ENCODE data around the gene PCGF1. TPM values are rescaled to one million over a fixed set of nuclear protein-coding genes. Genes with fewer than 3 reads are reported as not detected.
A peak's percentile ranks its signal among the peaks of the same experiment; 100 is the strongest.

The PCGF1 gene
- total RNA-seq, 1 experiment from 2014 or later = 28.1 TPM

- H3K27me3 ChIP-seq (ENCODE audit: insufficient read depth, low read length) = peaks cover 72% of the 10 kb centered on the region
- no peaks in the 10 kb centered on the region for H3K79me1 ChIP-seq (ENCODE audit: insufficient read depth, low read depth, low read length, poor library complexity, severe bottlenecking)
- H3K56ac ChIP-seq (ENCODE audit: insufficient read length, low read depth, low read length) = no peak overlapping the region
- peaks cover 32% of the 10 kb centered on the region for H3K23me2 ChIP-seq (ENCODE audit: insufficient read length, low read depth, low read length, poor library complexity, severe bottlenecking)
- peaks cover 37 to 49% of the 10 kb centered on the region in 2 experiments for H3K4me1 Mint-ChIP-seq
- no peak overlapping the region for H4K5ac ChIP-seq (ENCODE audit: insufficient read length, low read depth, low read length)
- H3K23ac ChIP-seq (ENCODE audit: insufficient read length, low read depth, low read length) = no peak overlapping the region
- peak overlapping the region; percentile 75 to 82 for H3K4me3 Mint-ChIP-seq
- no peak overlapping the region for H2AK5ac ChIP-seq (ENCODE audit: insufficient read length, low read length)
- WGBS (ENCODE audit: extremely low coverage, insufficient read length, low lambda C conversion rate) = no CpG with 5 or more reads among the region's 61 CpGs
- H3K18ac ChIP-seq (ENCODE audit: insufficient read length, low read depth, low read length) = no peak overlapping the region
- no peak overlapping the region for H2BK120ac ChIP-seq (ENCODE audit: low read depth, low read length, poor library complexity, severe bottlenecking)
- no peak overlapping the region for H3K27ac Mint-ChIP-seq
- H3K9me3 ChIP-seq (ENCODE audit: control insufficient read depth, low read depth, low read length) = no peaks in the 10 kb centered on the region
- H3K4me2 ChIP-seq (ENCODE audit: insufficient read depth, insufficient read length, low read length) = peak overlapping the region; percentile 59
- H2BK20ac ChIP-seq (ENCODE audit: low read depth, low read length, poor library complexity, severe bottlenecking) = no peak overlapping the region
- no peak overlapping the region for H2BK15ac ChIP-seq (ENCODE audit: low read depth, low read length)
- peaks cover 14 to 19% (median 15%) of the 10 kb centered on the region in 3 experiments for H3K36me3 Mint-ChIP-seq (ENCODE audit: insufficient read depth in 1 of 3, low read depth in 3 of 3)
- H2BK5ac ChIP-seq (ENCODE audit: insufficient read length, low read length) = no peak overlapping the region
- H3K4ac ChIP-seq (ENCODE audit: low read depth, low read length) = no peak overlapping the region
- no peaks in the 10 kb centered on the region for H3K79me2 ChIP-seq (ENCODE audit: insufficient read depth, low read length)
- no peak overlapping the region for H3T11ph ChIP-seq (ENCODE audit: low read length)
- H3K27me3 Mint-ChIP-seq (ENCODE audit: low read depth) = peaks cover 86% of the 10 kb centered on the region
- H2AFZ ChIP-seq (ENCODE audit: low read length) = no peak overlapping the region
- H4K91ac ChIP-seq (ENCODE audit: insufficient read length, low read depth, low read length) = no peak overlapping the region
- H4K8ac ChIP-seq (replicated peaks; ENCODE audit: insufficient read length, low read depth, low read length) = no peak overlapping the region
- H3K27ac ChIP-seq (ENCODE audit: insufficient read length, low read depth, low read length) = no peak overlapping the region
- H3K9ac ChIP-seq (ENCODE audit: extremely low read depth, insufficient read length, low read length) = no peak overlapping the region
- no peaks in the 10 kb centered on the region for H4K20me1 ChIP-seq (ENCODE audit: control insufficient read depth, insufficient read depth, insufficient read length)
- H2BK12ac ChIP-seq (ENCODE audit: insufficient read length, low read depth, low read length) = no peak overlapping the region
- H3K4me1 ChIP-seq (ENCODE audit: insufficient read depth, low read length) = no peaks in the 10 kb centered on the region
- peak; percentile 66 for DNase-seq
- no peak overlapping the region for H3K14ac ChIP-seq (ENCODE audit: insufficient read depth, low read length)
- TF ChIP-seq CTCF (conservative IDR thresholded peaks at IDR 0.05) = no peak
- H3K9me3 Mint-ChIP-seq = peaks cover 0 to 2% of the 10 kb centered on the region in 2 experiments; a peak in 2 of 5 replicates
Measured at GRCh38 chr2:74497777-74498499, 9.6 kb downstream of the PCGF1 start.

Measured in H9 (cell line).